Stomach (tissue), 4 donors: ENCODE measurements around the gene TNNI3K.

ENCODE experiments used
- EP300 ChIP-seq: sonication (generic); formaldehyde crosslinking; IDR thresholded peaks from one replicate; pipeline ENCODE4 v1.6.1; 2017; ENCODE audit warnings: antibody characterized with exemption
- POLR2AphosphoS5 ChIP-seq, 3 donors: sonication (generic); formaldehyde crosslinking; IDR thresholded peaks; one replicate each; pipeline ENCODE4 v1.6.1; 2016; ENCODE audit warnings: antibody characterized with exemption in 3 of 3
- TF ChIP-seq, protein P1 (sequence below), 7 experiments: fragments of 450-650 bp in 4 of 7; fragments of 200-600 bp in 3 of 7; sonication (generic) in 3 of 7; IDR thresholded peaks; one replicate each; pipeline ENCODE4 v1.5.1; 2016 to 2019; ENCODE audit warnings: antibody characterized with exemption in 7 of 7, control low read depth in 2 of 7, mild to moderate bottlenecking in 1 of 7

DNA sequence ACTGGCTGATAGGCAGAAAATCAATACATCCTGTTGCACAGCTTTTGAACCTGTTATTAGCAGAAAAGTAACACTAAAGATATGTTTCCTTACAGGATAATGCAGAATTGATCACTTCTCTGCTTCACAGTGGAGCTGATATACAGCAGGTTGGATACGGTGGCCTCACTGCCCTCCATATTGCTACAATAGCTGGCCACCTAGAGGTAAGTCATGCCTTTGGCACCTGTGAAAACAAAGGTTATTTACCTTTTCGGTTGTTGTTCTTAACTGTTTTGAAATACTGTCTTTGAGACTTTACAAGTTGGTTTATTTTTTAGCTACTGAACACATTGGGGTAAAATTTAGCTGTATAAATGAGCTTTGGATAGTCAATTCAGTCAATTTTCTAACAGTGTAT, 36.3 kb downstream of the TNNI3K start:
- TF ChIP-seq, protein P1, sequence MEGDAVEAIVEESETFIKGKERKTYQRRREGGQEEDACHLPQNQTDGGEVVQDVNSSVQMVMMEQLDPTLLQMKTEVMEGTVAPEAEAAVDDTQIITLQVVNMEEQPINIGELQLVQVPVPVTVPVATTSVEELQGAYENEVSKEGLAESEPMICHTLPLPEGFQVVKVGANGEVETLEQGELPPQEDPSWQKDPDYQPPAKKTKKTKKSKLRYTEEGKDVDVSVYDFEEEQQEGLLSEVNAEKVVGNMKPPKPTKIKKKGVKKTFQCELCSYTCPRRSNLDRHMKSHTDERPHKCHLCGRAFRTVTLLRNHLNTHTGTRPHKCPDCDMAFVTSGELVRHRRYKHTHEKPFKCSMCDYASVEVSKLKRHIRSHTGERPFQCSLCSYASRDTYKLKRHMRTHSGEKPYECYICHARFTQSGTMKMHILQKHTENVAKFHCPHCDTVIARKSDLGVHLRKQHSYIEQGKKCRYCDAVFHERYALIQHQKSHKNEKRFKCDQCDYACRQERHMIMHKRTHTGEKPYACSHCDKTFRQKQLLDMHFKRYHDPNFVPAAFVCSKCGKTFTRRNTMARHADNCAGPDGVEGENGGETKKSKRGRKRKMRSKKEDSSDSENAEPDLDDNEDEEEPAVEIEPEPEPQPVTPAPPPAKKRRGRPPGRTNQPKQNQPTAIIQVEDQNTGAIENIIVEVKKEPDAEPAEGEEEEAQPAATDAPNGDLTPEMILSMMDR (IDR thresholded peaks at IDR 0.05) = no peak
- TF ChIP-seq POLR2AphosphoS5 (IDR thresholded peaks at IDR 0.05) (no peak), EP300 (no peak)
